HCT116 (cell line): ENCODE data around the gene KATNAL2. TPM values are rescaled to one million over a fixed set of nuclear protein-coding genes. Genes with fewer than 3 reads are reported as not detected.

Experiments
- ATAC-seq: fragments of 200-7000 bp; cut with Tn5 transposase; 2 replicates; pipeline ENCODE4 v1.9.1; 2020; ENCODE audit warnings: mild to moderate bottlenecking, moderate library complexity
- Bru-seq: library from RNA; stranded (reverse); fragments of 400-500 nt; gene quantifications from one replicate; lab custom pipeline; 2021; lab: Mats Ljungman, UMichigan
- BruChase-seq, 2 experiments: library from RNA; stranded (reverse); fragments of 400-500 nt; gene quantifications; one replicate each; lab custom pipeline; 2021; lab: Mats Ljungman, UMichigan
- BruUV-seq: library from RNA; stranded (reverse); fragments of 400-500 nt; replicated peaks from 2 replicates; lab custom pipeline; 2021; lab: Mats Ljungman, UMichigan
- CTCF ChIA-PET: fragments of 300-600 bp; sonication (Branson Sonifier 250); formaldehyde crosslinking; loops from one replicate; lab custom pipeline; 2021; ENCODE audit warnings: antibody characterized with exemption; lab: Charles Lee
- POLR2A ChIA-PET: fragments of 300-600, 350-600 bp; sonication (Branson Sonifier 250); formaldehyde crosslinking; loops from one replicate; lab custom pipeline; 2021; ENCODE audit warnings: antibody characterized with exemption; lab: Charles Lee
- RAD21 ChIA-PET, 2 experiments: fragments of 300-600 bp; sonication (Branson Sonifier 250); formaldehyde crosslinking; loops; one replicate each; lab custom pipeline; 2023; ENCODE audit warnings: low total read pairs in 2 of 2; ENCODE audit not compliant: uncharacterized antibody in 2 of 2, unreplicated experiment in 2 of 2, low non-redundant PET in 1 of 2; lab: Charles Lee
- DNase-seq: peaks from one replicate; pipeline ENCODE4 v3.0.0-alpha.2; 2010; ENCODE audit warnings: low read depth, low spot score
- H2AFZ ChIP-seq: fragments of 200-600 bp; shearing (Covaris generic), sonication (generic); 2 replicates; pipeline ENCODE4 v1.6.1; 2017; ENCODE audit warnings: low read depth, mixed run types, mixed read lengths, antibody characterized with exemption, low read length; ENCODE audit not compliant: poor library complexity, severe bottlenecking
- H3K27ac ChIP-seq: 2 replicates; pipeline ENCODE4 v1.5.1; 2012; ENCODE audit warnings: low read depth, low read length
- H3K27me3 ChIP-seq: fragments of 200-600 bp; sonication (generic); 2 replicates; pipeline ENCODE4 v1.6.1; 2016; ENCODE audit warnings: mixed run types, low read length, mixed read lengths; ENCODE audit not compliant: insufficient read depth
- H3K36me3 ChIP-seq, 2 experiments: fragments of 200-500 bp in 1 of 2; fragments of 200-600 bp in 1 of 2; sonication (Bioruptor generic) in 1 of 2; sonication (generic) in 1 of 2; 2 replicates each; pipeline versions ENCODE4 v1.5.1 to v1.6.1; 2014 to 2016; ENCODE audit warnings: low read length in 2 of 2, inconsistent platforms in 1 of 2, mixed read lengths in 1 of 2, mixed run types in 1 of 2; ENCODE audit not compliant: insufficient read depth in 2 of 2, control insufficient read depth in 1 of 2
- H3K4me1 ChIP-seq, 2 experiments: fragments of 200-600 bp in 1 of 2; sonication (generic) in 1 of 2; 2 replicates each; pipeline versions ENCODE4 v1.5.1 to v1.6.1; 2012 to 2017; ENCODE audit warnings: low read length in 2 of 2, inconsistent platforms in 1 of 2, mild to moderate bottlenecking in 1 of 2, mixed read lengths in 1 of 2, mixed run types in 1 of 2, moderate library complexity in 1 of 2; ENCODE audit not compliant: insufficient read depth in 2 of 2, control insufficient read depth in 1 of 2
- H3K4me2 ChIP-seq: fragments of 200-600 bp; sonication (generic); 2 replicates; pipeline ENCODE4 v1.6.1; 2017; ENCODE audit warnings: mixed run types, low read length, mixed read lengths
- H3K4me3 ChIP-seq, 2 experiments: fragments of 200-600 bp in 1 of 2; sonication (generic) in 1 of 2; replicated peaks in 1 of 2; 2 replicates each; pipeline ENCODE4 v1.5.1; 2011 to 2016; ENCODE audit warnings: low read length in 2 of 2, control low read depth in 1 of 2, low read depth in 1 of 2, mild to moderate bottlenecking in 1 of 2, mixed read lengths in 1 of 2, mixed run types in 1 of 2
- H3K79me2 ChIP-seq: fragments of 200-600 bp; sonication (generic); 2 replicates; pipeline ENCODE4 v1.6.1; 2017; ENCODE audit warnings: mild to moderate bottlenecking, mixed run types, low read length, moderate library complexity, mixed read lengths; ENCODE audit not compliant: insufficient read depth
- H3K9ac ChIP-seq: fragments of 200-600 bp; sonication (generic); 2 replicates; pipeline ENCODE4 v1.6.1; 2016; ENCODE audit warnings: low read length, mixed read lengths
- H3K9me2 ChIP-seq: fragments of 200-600 bp; sonication (generic), shearing (Covaris generic); 2 replicates; pipeline ENCODE4 v1.6.1; 2017; ENCODE audit warnings: mixed run types, mild to moderate bottlenecking, moderate library complexity; ENCODE audit not compliant: insufficient read depth
- H3K9me3 ChIP-seq, 2 experiments: fragments of 200-500 bp in 1 of 2; fragments of 200-600 bp in 1 of 2; sonication (Bioruptor generic) in 1 of 2; sonication (generic) in 1 of 2; 2 replicates each; pipeline ENCODE4 v1.6.1; 2014 to 2017; ENCODE audit warnings: low read length in 2 of 2, mixed read lengths in 2 of 2, inconsistent platforms in 1 of 2, low read depth in 1 of 2, mild to moderate bottlenecking in 1 of 2, mixed run types in 1 of 2, moderate library complexity in 1 of 2; ENCODE audit not compliant: control insufficient read depth in 1 of 2, insufficient read depth in 1 of 2
- H4K20me1 ChIP-seq: fragments of 200-600 bp; sonication (generic), shearing (Covaris generic); 2 replicates; pipeline ENCODE4 v1.6.1; 2017; ENCODE audit warnings: mixed run types, mild to moderate bottlenecking, moderate library complexity; ENCODE audit not compliant: insufficient read depth
- CBX3 ChIP-seq: IDR thresholded peaks from 2 replicates; pipeline ENCODE4 v1.6.1; 2012; ENCODE audit warnings: low read depth
- CTCF ChIP-seq, 3 experiments: fragments of 200-600 bp in 1 of 3; sonication (generic) in 1 of 3; IDR thresholded peaks in 2 of 3; conservative IDR thresholded peaks in 1 of 3; 2 replicates each; pipeline ENCODE4 v1.5.1; 2012 to 2017; ENCODE audit warnings: low read depth in 2 of 3, low read length in 2 of 3, antibody characterized with exemption in 1 of 3, borderline replicate concordance in 1 of 3, control low read depth in 1 of 3, mild to moderate bottlenecking in 1 of 3, mixed read lengths in 1 of 3, mixed run types in 1 of 3, moderate library complexity in 1 of 3; ENCODE audit not compliant: insufficient read depth in 1 of 3
- JUND ChIP-seq: IDR thresholded peaks from 2 replicates; pipeline ENCODE4 v1.6.1; 2012
- MAX ChIP-seq: IDR thresholded peaks from 2 replicates; pipeline ENCODE4 v1.6.1; 2012
- POLR2A ChIP-seq: IDR thresholded peaks from 2 replicates; pipeline ENCODE4 v1.7.0; 2011; ENCODE audit warnings: borderline replicate concordance; ENCODE audit not compliant: insufficient read depth, insufficient read length; ENCODE audit errors: extremely low read depth
- POLR2AphosphoS5 ChIP-seq: IDR thresholded peaks from 2 replicates; pipeline ENCODE4 v1.6.1; 2011; ENCODE audit warnings: mild to moderate bottlenecking, low read depth, low read length, moderate library complexity
- RAD21 ChIP-seq: IDR thresholded peaks from 2 replicates; pipeline ENCODE4 v1.6.1; 2012; ENCODE audit warnings: low read depth, mild to moderate bottlenecking
- SIN3A ChIP-seq: IDR thresholded peaks from 2 replicates; pipeline ENCODE4 v1.6.1; 2012; ENCODE audit warnings: low read depth
- SP1 ChIP-seq: IDR thresholded peaks from 2 replicates; pipeline ENCODE4 v1.6.1; 2012; ENCODE audit warnings: low read depth
- SRF ChIP-seq: IDR thresholded peaks from 2 replicates; pipeline ENCODE4 v1.6.1; 2012; ENCODE audit warnings: low read depth
- TCF7L2 ChIP-seq: IDR thresholded peaks from 2 replicates; pipeline ENCODE4 v1.7.0; 2011; ENCODE audit warnings: borderline replicate concordance, inconsistent platforms; ENCODE audit not compliant: insufficient read depth, insufficient read length; ENCODE audit errors: extremely low read depth
- YY1 ChIP-seq: IDR thresholded peaks from 2 replicates; pipeline ENCODE4 v1.6.1; 2011; ENCODE audit warnings: low read length, low read depth, moderate library complexity, mild to moderate bottlenecking; ENCODE audit not compliant: insufficient replicate concordance; ENCODE audit errors: extremely low read depth
- ZBTB33 ChIP-seq: IDR thresholded peaks from 2 replicates; pipeline ENCODE4 v1.6.1; 2011; ENCODE audit warnings: mild to moderate bottlenecking, low read length, moderate library complexity; ENCODE audit not compliant: insufficient replicate concordance; ENCODE audit errors: extremely low read depth
- ZFX ChIP-seq: fragments of 450-650 bp; IDR thresholded peaks from 2 replicates; pipeline ENCODE4 v1.6.1; 2017
- intact Hi-C: fragments of 100-400 bp; cut with micrococcal nuclease; formaldehyde crosslinking; loops from 2 replicates; pipeline ENCODE4 v1.10.0; 2022
- long read RNA-seq: library from polyadenylated mRNA; unstranded; transcript quantifications from one replicate; pipeline ENCODE4 v2.0.0, GENCODE V29; 2021; ENCODE audit not compliant: unreplicated experiment
- polyA plus RNA-seq: library from polyadenylated mRNA; unstranded; fragments of >200 nt; gene quantifications from 2 replicates; pipeline ENCODE4 v1.2.1, GENCODE V29; 2012; ENCODE audit warnings: missing spikeins
- total RNA-seq: library from RNA; stranded (reverse); gene quantifications from one replicate; pipeline ENCODE4 v1.2.1, GENCODE V29; 2021; ENCODE audit not compliant: unreplicated experiment

KATNAL2 gene
- total RNA-seq (2.0 TPM), Bru-seq, nascent RNA (percentile 32 among the genes with signal in this experiment), BruChase-seq, experiment 1, labeled RNA remaining after a 6-hour chase (percentile 34 among the genes with signal in this experiment), BruChase-seq, experiment 2, labeled RNA remaining after a 2-hour chase (percentile 38 among the genes with signal in this experiment)
- polyA plus RNA-seq = 0.56 and 0.74 TPM in 2 replicates
- long read RNA-seq, partial matches to known transcripts = 0 of 2 reads
- long read RNA-seq, other reads (novel, unspliced or antisense) = 2 of 2 reads

GRCh38 chr18:46917108-46917802, at the start of gene KATNAL2, which contains the start of gene PIAS2:
KATNAL2 (plus strand) TSS chr18:46917602; CDS start chr18:46946873, 29,271 bp downstream.
PIAS2 (minus strand) TSS chr18:46917507; CDS start chr18:46917345, 162 bp downstream.
- no peaks in the 10 kb centered on the region for H3K36me3 ChIP-seq
- no TSS peak for BruUV-seq
- H3K9me2 ChIP-seq = no peaks in the 10 kb centered on the region
- peak; percentile 47 for TF ChIP-seq MAX
- peak; percentile 82 for TF ChIP-seq ZFX
- TF ChIP-seq CBX3 = no peak
- peak; percentile 78 for TF ChIP-seq POLR2A
- TF ChIP-seq SIN3A = no peak
- TF ChIP-seq RAD21 = no peak
- peak; percentile 35 for TF ChIP-seq YY1
- TF ChIP-seq SRF = no peak
- no peak for TF ChIP-seq JUND
- no peak for TF ChIP-seq CTCF (IDR thresholded peaks at IDR 0.05 in 2 of 3, conservative IDR thresholded peaks at IDR 0.05 in 1 of 3; ENCODE audit: borderline replicate concordance in 1 of 3, insufficient read depth in 1 of 3, low read depth in 2 of 3, low read length in 2 of 3)
- peak; percentile 52 for TF ChIP-seq TCF7L2
- TF ChIP-seq ZBTB33 = peak; percentile 26
- TF ChIP-seq POLR2AphosphoS5 = peak; percentile 85
- no peak for TF ChIP-seq SP1
- POLR2A ChIA-PET = interaction anchor here (1.0 kb wide), 1 partner anchor 11 kb away, joined by 3 read pairs; no protein-coding TSS in a partner anchor
- no peaks in the 10 kb centered on the region for H3K27me3 ChIP-seq
- intact Hi-C loops = no loop called here
- ATAC-seq (peak; percentile 93), DNase-seq (peak; percentile 21)
- H3K9me3 ChIP-seq = no peaks in the 10 kb centered on the region
- H3K4me2 ChIP-seq = peak within 1 kb of the TSS; percentile 83
- CTCF ChIA-PET = no interaction called here
- no peaks in the 10 kb centered on the region for H4K20me1 ChIP-seq
- H3K79me2 ChIP-seq = peaks cover 46% of the 10 kb centered on the region
- peak within 1 kb of the TSS; percentile 82 for H2AFZ ChIP-seq
- peak within 1 kb of the TSS; percentile 59 to 76 for H3K4me3 ChIP-seq
- peak within 1 kb of the TSS; percentile 62 for H3K27ac ChIP-seq
- peaks cover 4 to 18% of the 10 kb centered on the region in 2 experiments; a peak in 3 of 4 replicates for H3K4me1 ChIP-seq
- RAD21 ChIA-PET = no interaction called here
- H3K9ac ChIP-seq = peak within 1 kb of the TSS; percentile 73
